GM12892 (cell line): ENCODE measurements around the gene SLC29A3.

Experiments used
- DNase-seq: peaks from one replicate; pipeline ENCODE4 v3.0.0; 2011; ENCODE audit not compliant: insufficient read length
- FAIRE-seq: peaks from 2 replicates; lab custom pipeline; 2011; peaks lifted over from hg19 to GRCh38; lab: Jason Lieb, UNC
- POLR2A ChIP-seq: IDR thresholded peaks from 2 replicates; pipeline ENCODE4 v1.6.1; 2011; ENCODE audit warnings: low read depth, low read length, control low read depth
- POLR2AphosphoS5 ChIP-seq: IDR thresholded peaks from 2 replicates; pipeline ENCODE4 v1.6.1; 2011; ENCODE audit warnings: low read depth, low read length, control low read depth
- TAF1 ChIP-seq: IDR thresholded peaks from 2 replicates; pipeline ENCODE4 v1.6.1; 2011; ENCODE audit warnings: low read depth, mild to moderate bottlenecking, control low read depth, low read length, borderline replicate concordance

Gene SLC29A3

DNA sequence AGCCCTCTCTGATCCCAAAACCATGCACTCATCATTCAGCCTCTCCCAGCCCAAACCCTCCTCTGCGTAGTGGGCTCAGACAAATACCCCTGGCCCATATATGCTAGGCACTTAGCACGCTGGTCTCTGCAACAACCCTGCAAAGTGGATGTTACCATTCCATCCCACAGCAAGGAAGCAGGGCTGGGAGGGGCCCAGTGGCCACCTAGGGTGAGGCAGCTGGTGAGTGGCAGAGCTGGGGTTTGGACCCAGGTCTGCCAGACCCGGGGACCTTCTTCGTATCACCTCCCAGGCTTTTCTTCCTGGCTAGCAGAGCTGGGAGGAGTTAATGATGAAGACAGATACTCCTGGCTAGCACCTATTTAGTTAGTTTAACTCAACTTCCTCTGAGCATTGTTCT lies 33.1 kb upstream of the SLC29A3 start:
- TF ChIP-seq POLR2AphosphoS5 (no peak), POLR2A (no peak), TAF1 (no peak)
- FAIRE-seq (no peak), DNase-seq (no peak)

- FAIRE-seq, result no peak
- no peak for TF ChIP-seq POLR2A
- no peak for TF ChIP-seq POLR2AphosphoS5
- TF ChIP-seq TAF1, result no peak
- DNase-seq, result no peak
Observed at GRCh38 chr10:71286521-71287294, 32.4 kb upstream of the SLC29A3 start.

- DNase-seq (no peak), FAIRE-seq (no peak)
- TF ChIP-seq POLR2AphosphoS5 (no peak), POLR2A (no peak), TAF1 (no peak)
Observed at GRCh38 chr10:71287456-71287855, 31.6 kb upstream of the SLC29A3 start.

DNA sequence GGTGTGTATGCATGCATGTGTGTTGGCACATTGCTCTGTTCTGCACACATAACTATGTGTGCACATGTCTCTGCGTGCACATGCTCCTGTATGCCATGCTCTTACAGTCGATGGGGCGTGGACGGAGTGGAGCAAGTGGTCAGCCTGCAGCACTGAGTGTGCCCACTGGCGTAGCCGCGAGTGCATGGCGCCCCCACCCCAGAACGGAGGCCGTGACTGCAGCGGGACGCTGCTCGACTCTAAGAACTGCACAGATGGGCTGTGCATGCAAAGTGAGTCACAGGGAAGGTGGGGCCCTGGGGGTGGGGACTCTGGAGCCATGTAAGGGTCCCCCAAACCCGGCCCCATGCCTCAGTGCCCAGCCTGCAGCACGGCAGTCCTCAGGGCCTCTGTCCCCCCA lies 30.6 kb upstream of the SLC29A3 start:
- no peak for FAIRE-seq
- no peak for DNase-seq
- TF ChIP-seq TAF1, result no peak
- TF ChIP-seq POLR2AphosphoS5, result no peak

- TF ChIP-seq POLR2A (no peak), TAF1 (no peak), POLR2AphosphoS5 (no peak)
- no peak for FAIRE-seq
- no peak for DNase-seq
Observed at GRCh38 chr10:71289421-71290130, 29.5 kb upstream of the SLC29A3 start.

DNA sequence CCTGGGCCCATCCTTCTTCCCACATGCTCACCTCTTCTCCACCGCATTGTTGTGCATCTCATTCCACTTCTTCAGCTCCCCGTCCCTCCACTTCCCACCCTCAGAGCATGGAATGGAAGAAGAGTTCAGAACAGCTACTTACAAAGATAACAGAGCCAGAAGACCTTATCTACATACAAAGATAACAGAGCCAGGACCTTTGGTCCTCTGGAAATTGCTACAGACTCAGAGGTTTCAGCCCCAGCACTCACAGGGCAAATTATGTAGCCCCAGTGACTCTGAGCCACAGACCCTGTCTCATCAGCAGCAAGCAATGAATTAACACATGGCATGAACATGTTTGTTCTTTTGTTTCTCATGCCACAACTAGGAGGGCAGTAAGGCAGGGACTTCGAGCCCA lies 28.7 kb upstream of the SLC29A3 start:
- FAIRE-seq, result no peak
- no peak for TF ChIP-seq POLR2AphosphoS5
- TF ChIP-seq POLR2A, result no peak
- TF ChIP-seq TAF1, result no peak

GRCh38 chr10:71290806-71291527 lies 28.1 kb upstream of the SLC29A3 start:
- no peak for DNase-seq
- TF ChIP-seq POLR2AphosphoS5, result no peak
- no peak for TF ChIP-seq POLR2A
- no peak for TF ChIP-seq TAF1
- FAIRE-seq, result no peak

More for the DNA sequence above, 28.7 kb upstream of the SLC29A3 start:
- DNase-seq, result no peak

DNA sequence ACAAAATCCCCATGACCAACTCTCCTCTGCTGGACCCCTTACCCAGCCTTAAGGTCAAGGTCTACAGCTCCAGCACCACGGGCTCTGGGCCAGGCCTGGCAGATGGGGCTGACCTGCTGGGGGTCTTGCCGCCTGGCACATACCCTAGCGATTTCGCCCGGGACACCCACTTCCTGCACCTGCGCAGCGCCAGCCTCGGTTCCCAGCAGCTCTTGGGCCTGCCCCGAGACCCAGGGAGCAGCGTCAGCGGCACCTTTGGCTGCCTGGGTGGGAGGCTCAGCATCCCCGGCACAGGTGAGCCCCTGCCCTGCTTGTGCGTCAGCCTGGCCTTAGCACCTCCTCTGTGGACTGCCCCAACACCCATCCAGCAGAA lies 27.5 kb upstream of the SLC29A3 start:
- DNase-seq (no peak), FAIRE-seq (no peak)
- TF ChIP-seq TAF1, result no peak
- TF ChIP-seq POLR2AphosphoS5, result no peak
- TF ChIP-seq POLR2A, result no peak

DNA sequence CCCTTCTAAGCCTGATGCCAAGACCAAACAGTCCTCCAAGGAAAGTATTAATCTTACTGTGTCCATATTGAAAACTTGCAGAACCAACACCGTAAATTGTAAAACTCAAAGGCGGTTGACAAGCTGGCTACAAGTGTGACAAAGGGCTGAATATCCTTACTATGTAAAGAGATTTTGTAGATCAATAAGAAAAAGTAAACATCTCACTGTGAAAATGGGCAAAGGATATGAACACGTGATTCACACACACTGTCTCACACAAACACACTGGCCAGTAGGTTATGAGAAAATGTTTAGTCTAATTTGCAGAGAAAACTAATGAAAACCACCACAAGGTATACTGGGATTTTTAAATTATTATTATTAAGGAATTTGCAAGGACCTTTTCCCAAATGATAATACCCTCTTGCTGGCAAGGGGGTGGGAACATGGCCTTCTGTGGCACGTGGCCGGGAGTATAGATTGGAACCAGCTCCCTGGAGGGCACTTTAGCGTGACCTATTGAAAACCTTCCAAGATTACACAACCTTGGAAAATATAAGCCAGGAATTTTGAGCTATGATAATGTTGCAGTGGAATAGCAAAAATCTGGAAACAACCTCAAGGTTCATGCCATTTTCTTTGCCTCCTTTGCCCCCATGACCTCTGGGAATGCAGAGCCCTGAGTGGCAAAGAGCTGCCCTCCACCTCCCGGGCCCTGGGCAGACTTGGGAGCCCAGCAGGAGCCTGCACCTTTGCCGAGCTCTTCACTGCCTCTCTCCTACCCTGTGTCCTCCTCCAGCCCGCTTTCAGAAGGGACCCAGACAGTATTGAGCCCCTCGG lies 26.2 kb upstream of the SLC29A3 start:
- no peak for DNase-seq
- no peak for TF ChIP-seq POLR2AphosphoS5
- TF ChIP-seq TAF1, result no peak
- FAIRE-seq, result no peak

- FAIRE-seq, result no peak
- no peak for DNase-seq
- TF ChIP-seq POLR2A (no peak), POLR2AphosphoS5 (no peak), TAF1 (no peak)
Observed at GRCh38 chr10:71293446-71294084, 25.5 kb upstream of the SLC29A3 start.
